AG04450 (cell line): ENCODE data around the gene DEXI. TPM values are rescaled to one million over a fixed set of nuclear protein-coding genes. Genes with fewer than 3 reads are reported as not detected.
"Not testable (repeated sequence)": the region's sequence is repeated elsewhere in the genome, so short reads cannot be mapped to it uniquely, and the experiment has no call there.

Experiments
- CTCF ChIA-PET: fragments of 300-600, 350-600 bp; formaldehyde crosslinking; extraction: SDS; loops from one replicate; lab custom pipeline; 2022; ENCODE audit warnings: antibody characterized with exemption, inconsistent platforms; lab: Charles Lee
- POLR2A ChIA-PET: fragments of 350-600 bp; formaldehyde crosslinking; extraction: SDS; loops from one replicate; lab custom pipeline; 2021; ENCODE audit warnings: antibody characterized with exemption, inconsistent platforms; lab: Yijun Ruan, JAX
- DNase-seq: peaks from one replicate; pipeline ENCODE4 v3.0.0-alpha.2; 2011; ENCODE audit warnings: low read depth, low spot score
- H3K27ac ChIP-seq: one replicate; pipeline ENCODE4 v1.5.1; 2012; ENCODE audit warnings: low read depth, low read length, control low read depth
- H3K27me3 ChIP-seq: one replicate; pipeline ENCODE4 v1.6.0; 2012; ENCODE audit warnings: low read length; ENCODE audit not compliant: control insufficient read depth, insufficient read depth
- H3K4me3 ChIP-seq: 2 replicates; pipeline ENCODE4 v1.5.1; 2011; ENCODE audit warnings: mild to moderate bottlenecking, low read depth, low read length, control low read depth
- H3K9me3 ChIP-seq: 2 replicates; pipeline ENCODE4 v1.5.1; 2012; ENCODE audit warnings: low read length; ENCODE audit not compliant: control insufficient read depth, insufficient read depth
- polyA plus RNA-seq: library from polyadenylated mRNA; depleted of rRNA; stranded (reverse); fragments of >200 nt; gene quantifications from 2 replicates; pipeline ENCODE4 v1.2.3, GENCODE V29; 2011
- TF ChIP-seq, protein P1 (sequence below): IDR thresholded peaks from 2 replicates; pipeline ENCODE4 v1.5.1; 2011; ENCODE audit warnings: low read depth, low read length, control low read depth, inconsistent platforms

The DEXI gene
- polyA plus RNA-seq, 1 experiment: 37.3 TPM

DNA sequence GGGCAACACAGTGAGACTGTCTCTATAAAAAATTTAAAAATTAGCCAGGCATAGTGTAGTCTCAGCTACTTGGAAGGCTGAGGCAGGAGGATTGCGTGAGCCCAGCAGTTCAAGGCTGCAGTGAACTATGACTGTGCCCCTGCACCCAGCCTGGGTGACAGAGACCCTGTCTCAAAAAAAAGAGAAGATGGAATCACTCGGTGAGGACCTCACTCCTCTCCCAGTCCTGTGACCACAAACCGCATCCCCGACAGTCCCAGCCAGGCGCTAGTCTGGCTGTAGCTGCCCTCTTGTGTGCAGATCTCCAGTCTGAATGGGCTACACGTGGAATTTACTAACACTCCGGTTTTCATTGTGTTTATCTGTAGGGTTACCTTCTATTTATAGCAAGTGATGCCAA is 11.1 kb downstream of the DEXI start:
- DNase-seq: no peak
- TF ChIP-seq, protein P1, sequence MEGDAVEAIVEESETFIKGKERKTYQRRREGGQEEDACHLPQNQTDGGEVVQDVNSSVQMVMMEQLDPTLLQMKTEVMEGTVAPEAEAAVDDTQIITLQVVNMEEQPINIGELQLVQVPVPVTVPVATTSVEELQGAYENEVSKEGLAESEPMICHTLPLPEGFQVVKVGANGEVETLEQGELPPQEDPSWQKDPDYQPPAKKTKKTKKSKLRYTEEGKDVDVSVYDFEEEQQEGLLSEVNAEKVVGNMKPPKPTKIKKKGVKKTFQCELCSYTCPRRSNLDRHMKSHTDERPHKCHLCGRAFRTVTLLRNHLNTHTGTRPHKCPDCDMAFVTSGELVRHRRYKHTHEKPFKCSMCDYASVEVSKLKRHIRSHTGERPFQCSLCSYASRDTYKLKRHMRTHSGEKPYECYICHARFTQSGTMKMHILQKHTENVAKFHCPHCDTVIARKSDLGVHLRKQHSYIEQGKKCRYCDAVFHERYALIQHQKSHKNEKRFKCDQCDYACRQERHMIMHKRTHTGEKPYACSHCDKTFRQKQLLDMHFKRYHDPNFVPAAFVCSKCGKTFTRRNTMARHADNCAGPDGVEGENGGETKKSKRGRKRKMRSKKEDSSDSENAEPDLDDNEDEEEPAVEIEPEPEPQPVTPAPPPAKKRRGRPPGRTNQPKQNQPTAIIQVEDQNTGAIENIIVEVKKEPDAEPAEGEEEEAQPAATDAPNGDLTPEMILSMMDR: no peak
- H3K27me3 ChIP-seq: no peaks in the 10 kb centered on the region
- CTCF ChIA-PET: no interaction called here
- POLR2A ChIA-PET: interaction anchor here (0.5 kb wide), 1 partner anchor 97 kb away, joined by 3 read pairs; no protein-coding TSS in a partner anchor
- no peaks in the 10 kb centered on the region for H3K9me3 ChIP-seq
- H3K4me3 ChIP-seq: no peak overlapping the region
- no peak overlapping the region for H3K27ac ChIP-seq

DNA sequence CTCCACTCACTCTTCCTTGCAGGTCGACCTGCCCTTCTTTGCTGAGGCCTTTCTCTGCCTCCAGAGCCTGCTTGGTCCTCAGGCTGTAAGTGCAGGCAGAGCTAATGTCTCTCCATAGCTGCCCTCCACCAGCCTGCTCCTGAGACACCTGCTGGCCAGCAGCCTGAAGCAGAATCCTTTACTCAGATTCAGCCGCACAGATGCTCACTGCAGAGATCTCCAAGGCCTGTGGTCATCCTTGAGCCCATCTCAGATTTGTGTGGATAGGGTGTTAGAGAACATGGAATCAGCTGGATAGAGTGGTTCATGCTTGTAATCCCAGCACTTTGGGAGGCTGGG is 11.5 kb downstream of the DEXI start:
- Histone ChIP-seq H3K4me3 (no peak overlapping the region), H3K27me3 (no peaks in the 10 kb centered on the region), H3K9me3 (no peaks in the 10 kb centered on the region), H3K27ac (no peak overlapping the region)
- TF ChIP-seq, protein P1: no peak
- DNase-seq: no peak
- CTCF ChIA-PET: no interaction called here
- POLR2A ChIA-PET: interaction anchor here (0.5 kb wide), 1 partner anchor 97 kb away, joined by 3 read pairs; no protein-coding TSS in a partner anchor

DNA sequence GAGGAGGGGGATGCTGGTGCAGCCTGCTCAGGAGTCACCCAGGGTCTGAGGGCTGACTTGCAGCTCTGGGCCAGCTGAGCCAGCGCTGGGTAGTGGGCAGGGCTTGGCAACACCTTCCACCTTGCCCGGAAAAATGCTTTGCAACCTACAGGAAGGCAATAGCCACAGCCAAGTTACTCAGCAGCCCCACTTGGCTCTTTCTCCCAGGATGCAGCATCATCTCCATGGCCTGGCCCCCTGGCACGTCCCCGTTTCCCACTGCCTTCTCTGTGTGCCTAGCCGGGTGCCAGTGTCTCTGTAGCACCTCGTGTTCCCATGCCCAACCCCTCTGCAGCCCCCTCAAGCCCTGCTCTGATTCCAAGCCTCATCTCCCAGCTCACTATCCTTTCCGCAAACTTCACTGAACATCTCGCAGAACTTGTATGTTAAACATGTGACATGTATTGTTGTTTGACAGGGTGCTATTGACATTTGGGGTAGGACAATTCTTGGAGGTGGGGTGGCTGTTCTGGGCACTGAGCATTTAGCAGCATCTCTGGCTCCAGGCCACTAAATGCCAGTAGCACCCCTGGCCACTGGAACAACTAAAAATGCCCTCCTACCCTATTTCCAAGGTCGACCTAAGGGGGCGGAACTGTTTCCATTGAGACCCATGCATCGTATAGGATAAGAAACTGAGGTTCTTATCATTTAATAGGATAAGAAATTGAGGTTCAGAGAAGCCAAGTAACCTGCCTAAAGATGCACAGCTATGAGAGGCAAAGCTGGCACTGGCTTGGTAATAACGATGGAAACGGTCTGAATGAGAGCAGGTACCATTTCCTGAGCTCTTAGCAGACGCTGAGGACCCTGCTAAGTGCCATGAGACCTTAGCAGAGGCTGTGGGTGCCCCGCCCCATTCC is 12.2 kb downstream of the DEXI start:
- no peak overlapping the region for H3K4me3 ChIP-seq
- CTCF ChIA-PET: no interaction called here
- TF ChIP-seq, protein P1: no peak
- no peaks in the 10 kb centered on the region for H3K9me3 ChIP-seq
- H3K27ac ChIP-seq: no peak overlapping the region
- POLR2A ChIA-PET: no interaction called here
- no peak for DNase-seq
- H3K27me3 ChIP-seq: no peaks in the 10 kb centered on the region

DNA sequence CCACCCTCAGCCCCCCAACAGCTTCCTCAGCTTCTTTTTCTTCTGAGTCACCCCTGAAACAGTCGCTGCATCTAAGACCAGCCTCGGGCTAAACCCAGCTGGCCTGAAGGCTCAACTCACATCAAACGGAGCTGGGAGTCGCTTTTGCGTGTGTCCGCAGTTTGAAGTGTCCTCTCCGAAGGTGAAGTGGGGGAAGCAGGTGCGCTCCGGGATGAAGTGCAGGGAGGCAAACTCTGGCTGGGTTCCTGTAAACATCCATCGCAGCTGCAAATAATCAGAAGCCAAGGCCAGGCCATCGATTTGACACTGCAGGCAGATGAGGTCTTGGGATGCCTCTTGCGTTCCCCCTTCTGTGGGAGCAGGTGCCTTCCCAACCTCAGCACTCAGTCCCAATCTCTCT is 13.2 kb downstream of the DEXI start:
- H3K4me3 ChIP-seq, H3K27ac ChIP-seq, H3K9me3 ChIP-seq, POLR2A ChIA-PET, DNase-seq, H3K27me3 ChIP-seq: not testable (repeated sequence)
- CTCF ChIA-PET: interaction anchor here (1.0 kb wide), 1 partner anchor 10 kb away, joined by 3 read pairs; no protein-coding TSS in a partner anchor

DNA sequence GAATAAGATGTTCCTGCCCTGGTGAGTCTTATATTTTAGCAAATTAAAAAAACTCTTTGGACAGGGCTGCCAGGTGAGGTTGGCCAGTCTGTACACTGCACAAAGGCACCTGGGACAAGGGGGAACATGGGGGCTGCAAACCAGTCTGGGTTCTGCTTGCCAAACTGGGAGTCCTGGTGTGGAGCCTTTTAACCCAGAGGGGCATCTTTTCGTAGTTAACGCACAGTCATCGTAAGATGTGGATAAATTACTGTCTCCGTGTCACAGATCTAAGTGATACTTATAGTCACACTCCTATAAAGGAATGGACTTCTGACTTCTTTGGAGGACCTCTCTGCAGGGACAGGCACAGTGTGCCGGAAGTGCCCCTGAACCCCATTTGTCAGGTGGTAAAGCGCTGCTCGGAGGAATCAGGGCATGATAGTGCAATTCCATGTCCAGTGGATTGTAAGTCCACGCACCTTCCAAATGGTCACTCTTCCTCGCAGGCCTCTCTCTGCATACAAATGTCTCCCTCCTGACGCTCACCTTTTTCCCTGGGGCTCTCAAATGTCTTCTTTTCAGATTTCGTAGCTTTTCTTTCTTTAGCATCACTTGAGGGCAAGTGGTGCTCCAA is 14.7 kb downstream of the DEXI start:
- no peak overlapping the region for H3K4me3 ChIP-seq
- H3K9me3 ChIP-seq: no peaks in the 10 kb centered on the region; the same call in 1 of the 2 replicates
- CTCF ChIA-PET: interaction anchor here (1.5 kb wide), 1 partner anchor 9 kb away, joined by 8 read pairs; no protein-coding TSS in a partner anchor
- no peak overlapping the region for H3K27ac ChIP-seq
- TF ChIP-seq, protein P1: no peak
- no peaks in the 10 kb centered on the region for H3K27me3 ChIP-seq
- DNase-seq: no peak
- POLR2A ChIA-PET: no interaction called here
